Tibial nerve (tissue), 4 donors: ENCODE measurements around the gene MADD. TPM values are rescaled to one million over a fixed set of nuclear protein-coding genes. Genes with fewer than 3 reads are reported as not detected.

Experiments used
- DNase-seq, 2 donors: peaks; one replicate each; pipeline ENCODE4 v3.0.0-alpha.2; 2019; ENCODE audit warnings: low spot score in 2 of 2
- H3K27ac ChIP-seq, 4 donors: fragments of 200-600 bp; sonication (generic) in 3 of 4; one replicate each; pipeline ENCODE4 v1.5.1; 2017 to 2019; ENCODE audit warnings: mild to moderate bottlenecking in 1 of 4
- H3K27me3 ChIP-seq, 2 donors: fragments of 200-600 bp; sonication (generic) in 1 of 2; one replicate each; pipeline versions ENCODE4 v1.5.1 to v1.6.0; 2017 to 2019
- H3K36me3 ChIP-seq, 3 donors: fragments of 200-600 bp; sonication (generic); one replicate each; pipeline ENCODE4 v1.5.1; 2018 to 2019
- H3K4me1 ChIP-seq, 4 donors: fragments of 200-600 bp; sonication (generic) in 3 of 4; one replicate each; pipeline ENCODE4 v1.5.1; 2017 to 2019
- H3K4me3 ChIP-seq, 4 donors: fragments of 200-600 bp; sonication (generic) in 3 of 4; one replicate each; pipeline ENCODE4 v1.5.1; 2017 to 2019; ENCODE audit warnings: mild to moderate bottlenecking in 1 of 4, moderate library complexity in 1 of 4
- H3K9me3 ChIP-seq, 4 donors: fragments of 200-600 bp; sonication (generic) in 3 of 4; one replicate each; pipeline ENCODE4 v1.5.1; 2017 to 2019
- CTCF ChIP-seq, 5 experiments: fragments of 200-600 bp in 3 of 5; fragments of 450-650 bp in 2 of 5; sonication (generic) in 3 of 5; IDR thresholded peaks; one replicate each; pipeline ENCODE4 v1.5.1; 2016 to 2019; ENCODE audit warnings: antibody characterized with exemption in 5 of 5, mild to moderate bottlenecking in 3 of 5, moderate library complexity in 2 of 5
- EP300 ChIP-seq, 2 donors: sonication (generic); formaldehyde crosslinking; IDR thresholded peaks; one replicate each; pipeline ENCODE4 v1.6.1; 2017; ENCODE audit warnings: antibody characterized with exemption in 2 of 2, mild to moderate bottlenecking in 1 of 2
- POLR2A ChIP-seq, 2 donors: fragments of 450-650 bp; IDR thresholded peaks; one replicate each; pipeline ENCODE4 v1.6.1; 2017; ENCODE audit warnings: antibody characterized with exemption in 2 of 2, mild to moderate bottlenecking in 2 of 2, moderate library complexity in 2 of 2
- WGBS, 2 donors: methylation state at CpG; one replicate each; pipeline ENCODE4 v1.1.5; 2018; 5-methylcytosine and 5-hydroxymethylcytosine counted together
- total RNA-seq, 4 donors: library from RNA; depleted of rRNA; stranded (reverse); fragments of >200 nt; gene quantifications; one replicate each; pipeline ENCODE4 v1.1.0, GENCODE V29; 2016

MADD gene
- total RNA-seq, 4 donors from 2014 or later = 41.9 to 68.0 (median 52.2) TPM

- DNase-seq = no peak
- Histone ChIP-seq H3K27me3 (no peaks in the 10 kb centered on the region), H3K4me3 (no peak overlapping the region), H3K4me1 (no peaks in the 10 kb centered on the region), H3K27ac (no peak overlapping the region), H3K9me3 (no peaks in the 10 kb centered on the region), H3K36me3 (no peaks in the 10 kb centered on the region)
- TF ChIP-seq POLR2A (IDR thresholded peaks at IDR 0.05) (no peak), CTCF (IDR thresholded peaks at IDR 0.05) (no peak), EP300 (IDR thresholded peaks at IDR 0.05) (no peak)
- WGBS, 2 donors = 86 to 87% methylated on average over 34 of the region's 34 CpGs
These were observed 67.4 kb downstream of the MADD start for GRCh38 chr11:47337229-47337924.

GRCh38 chr11:47338396-47339241 is 68.7 kb downstream of the MADD start:
- TF ChIP-seq EP300 (IDR thresholded peaks at IDR 0.05) (no peak), CTCF (IDR thresholded peaks at IDR 0.05) (no peak)
- Histone ChIP-seq H3K27me3 (no peaks in the 10 kb centered on the region), H3K9me3 (no peaks in the 10 kb centered on the region), H3K36me3 (no peaks in the 10 kb centered on the region), H3K4me3 (no peak overlapping the region), H3K4me1 (no peaks in the 10 kb centered on the region), H3K27ac (no peak overlapping the region)
- 84% methylated on average over 22 to 27 of the region's 27 CpGs for WGBS, 2 donors
- no peak for DNase-seq

GRCh38 chr11:47340010-47340409 is 70.1 kb downstream of the MADD start:
- WGBS, 2 donors = 82 to 85% methylated on average over 9 of the region's 9 CpGs
- no peak overlapping the region for H3K4me3 ChIP-seq
- no peak for TF ChIP-seq CTCF (IDR thresholded peaks at IDR 0.05)
- no peak for TF ChIP-seq POLR2A (IDR thresholded peaks at IDR 0.05)
- TF ChIP-seq EP300 (IDR thresholded peaks at IDR 0.05) = no peak
- no peak for DNase-seq
- no peaks in the 10 kb centered on the region for H3K4me1 ChIP-seq
- H3K9me3 ChIP-seq = no peaks in the 10 kb centered on the region
- no peaks in the 10 kb centered on the region for H3K27me3 ChIP-seq
- no peaks in the 10 kb centered on the region for H3K36me3 ChIP-seq
- H3K27ac ChIP-seq = no peak overlapping the region

GRCh38 chr11:47340980-47341775 is 71.2 kb downstream of the MADD start:
- no peaks in the 10 kb centered on the region for H3K4me1 ChIP-seq
- H3K9me3 ChIP-seq = no peaks in the 10 kb centered on the region
- no peaks in the 10 kb centered on the region for H3K36me3 ChIP-seq
- no peak for DNase-seq
- WGBS, 2 donors = 52 to 58% methylated on average over 17 of the region's 18 CpGs
- no peak overlapping the region for H3K27ac ChIP-seq
- H3K4me3 ChIP-seq = no peak overlapping the region
- H3K27me3 ChIP-seq = no peaks in the 10 kb centered on the region
- no peak for TF ChIP-seq CTCF (IDR thresholded peaks at IDR 0.05)
- no peak for TF ChIP-seq POLR2A (IDR thresholded peaks at IDR 0.05)
- no peak for TF ChIP-seq EP300 (IDR thresholded peaks at IDR 0.05)
